ENCODE measurements around the gene PLA2G5.

DNA sequence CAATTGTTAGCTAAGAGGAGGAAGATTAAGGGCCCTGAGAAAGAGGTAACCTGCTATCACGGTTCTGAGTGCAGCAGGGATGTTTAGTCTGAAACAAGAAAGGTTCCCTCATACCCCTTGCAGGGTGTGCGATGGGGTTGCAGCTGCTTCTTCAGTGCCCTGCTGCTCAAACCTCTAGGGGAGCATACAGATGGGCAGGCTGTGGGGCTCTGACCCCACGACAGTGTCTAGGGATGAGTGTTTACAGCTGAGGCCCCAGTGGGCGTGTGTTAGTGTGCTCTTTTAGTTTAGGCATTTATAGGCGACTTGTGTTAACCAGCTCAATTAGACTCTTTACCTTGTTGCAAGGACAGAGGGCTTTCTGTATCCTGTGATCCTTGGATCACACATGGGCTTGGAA is 41.3 kb upstream of the PLA2G5 start:
- TF ChIP-seq ESRRA (IDR thresholded peaks at IDR 0.05; ENCODE audit: borderline replicate concordance, low read depth) = no peak
- TF ChIP-seq, protein P1, sequence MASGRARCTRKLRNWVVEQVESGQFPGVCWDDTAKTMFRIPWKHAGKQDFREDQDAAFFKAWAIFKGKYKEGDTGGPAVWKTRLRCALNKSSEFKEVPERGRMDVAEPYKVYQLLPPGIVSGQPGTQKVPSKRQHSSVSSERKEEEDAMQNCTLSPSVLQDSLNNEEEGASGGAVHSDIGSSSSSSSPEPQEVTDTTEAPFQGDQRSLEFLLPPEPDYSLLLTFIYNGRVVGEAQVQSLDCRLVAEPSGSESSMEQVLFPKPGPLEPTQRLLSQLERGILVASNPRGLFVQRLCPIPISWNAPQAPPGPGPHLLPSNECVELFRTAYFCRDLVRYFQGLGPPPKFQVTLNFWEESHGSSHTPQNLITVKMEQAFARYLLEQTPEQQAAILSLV (tag; IDR thresholded peaks at IDR 0.05) = no peak

Measured in K562 (cell line).